Measurements from ENCODE around the gene FBXW8. TPM values are rescaled to one million over a fixed set of nuclear protein-coding genes. Genes with fewer than 3 reads are reported as not detected.

FBXW8 gene
- total and polyA plus RNA-seq, 2 donors (not counting 1 experiment from before 2014, with no cell fraction given), result 11.7 to 20.9 TPM

DNA sequence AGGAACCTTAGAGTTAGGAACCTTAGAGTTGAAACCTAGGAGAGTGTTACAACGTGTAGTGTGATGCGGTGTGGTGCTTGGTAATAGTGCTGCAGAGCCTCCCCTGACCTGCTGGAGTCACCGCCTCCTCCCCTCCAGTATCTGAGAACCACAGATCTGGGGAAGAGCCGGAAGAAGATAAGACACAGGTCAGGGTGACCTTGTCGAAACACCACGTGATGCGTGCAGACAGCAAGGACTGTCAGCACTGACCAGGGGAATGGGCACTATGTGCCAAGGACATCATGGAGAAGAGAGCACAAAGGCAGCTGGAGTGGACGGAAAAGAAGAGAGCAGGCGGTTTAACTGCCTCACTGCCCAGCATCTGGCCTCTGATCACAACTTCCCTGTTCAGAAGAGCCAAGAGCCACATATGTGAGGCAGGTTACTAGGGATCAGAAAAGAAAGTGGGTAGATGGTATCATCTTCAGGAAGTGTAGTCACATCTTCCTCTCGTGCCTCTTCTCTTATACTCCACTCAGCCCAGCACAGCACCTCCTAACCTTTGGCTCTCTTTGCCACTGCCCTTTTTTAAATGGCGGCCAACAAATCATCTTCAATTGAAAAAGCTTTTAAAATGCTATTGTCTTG is 94.8 kb downstream of the FBXW8 start:
- no peaks in the 10 kb centered on the region for H4K20me1 ChIP-seq (ENCODE audit: control insufficient read depth, extremely low read depth, insufficient read depth, low read length)
- no peak for DNase-seq (ENCODE audit: low read depth in 2 of 2)
- H3K9ac ChIP-seq (ENCODE audit: insufficient read depth, low read length), result no peak overlapping the region
- peaks cover 15% of the 10 kb centered on the region for H3K36me3 ChIP-seq (ENCODE audit: control insufficient read depth, insufficient read depth, low read length)
- no peak overlapping the region for H3K27ac ChIP-seq (ENCODE audit: insufficient read depth, low read length)
- H2AFZ ChIP-seq (ENCODE audit: low read length), result no peak overlapping the region
- no peaks in the 10 kb centered on the region for H3K79me2 ChIP-seq (ENCODE audit: control insufficient read depth, insufficient read depth, low read length)
- no peaks in the 10 kb centered on the region for H3K4me1 ChIP-seq (ENCODE audit: control insufficient read depth, extremely low read depth, insufficient read depth, low read length)
- TF ChIP-seq CTCF (conservative IDR thresholded peaks at IDR 0.05 in 1 of 2, IDR thresholded peaks at IDR 0.05 in 1 of 2; ENCODE audit: low read depth in 1 of 2, low read length in 2 of 2) (no peak), EZH2 (IDR thresholded peaks at IDR 0.05; ENCODE audit: low read length, missing control alignments) (no peak)
- H3K27me3 ChIP-seq (ENCODE audit: control insufficient read depth, insufficient read depth, low read length), result no peaks in the 10 kb centered on the region
- H3K4me3 ChIP-seq (replicated peaks in 1 of 4; ENCODE audit: control extremely low read depth in 1 of 4, insufficient read depth in 1 of 4, low read depth in 3 of 4, low read length in 4 of 4), result no peak overlapping the region
- H3K9me3 ChIP-seq (ENCODE audit: control insufficient read depth, insufficient read depth, low read depth, low read length), result no peaks in the 10 kb centered on the region
- no peak overlapping the region for H3K4me2 ChIP-seq (ENCODE audit: extremely low read depth, insufficient read depth, low read length)

- no peak for TF ChIP-seq CTCF (conservative IDR thresholded peaks at IDR 0.05 in 1 of 2, IDR thresholded peaks at IDR 0.05 in 1 of 2; ENCODE audit: low read depth in 1 of 2, low read length in 2 of 2)
- no peak for TF ChIP-seq EZH2 (IDR thresholded peaks at IDR 0.05; ENCODE audit: low read length, missing control alignments)
- Histone ChIP-seq H3K9ac (ENCODE audit: insufficient read depth, low read length) (no peak overlapping the region), H4K20me1 (ENCODE audit: control insufficient read depth, extremely low read depth, insufficient read depth, low read length) (no peaks in the 10 kb centered on the region), H3K27ac (ENCODE audit: insufficient read depth, low read length) (no peak overlapping the region), H3K9me3 (ENCODE audit: control insufficient read depth, insufficient read depth, low read depth, low read length) (no peaks in the 10 kb centered on the region), H3K4me1 (ENCODE audit: control insufficient read depth, extremely low read depth, insufficient read depth, low read length) (no peaks in the 10 kb centered on the region), H3K4me3 (replicated peaks in 1 of 4; ENCODE audit: control extremely low read depth in 1 of 4, insufficient read depth in 1 of 4, low read depth in 3 of 4, low read length in 4 of 4) (no peak overlapping the region), H3K4me2 (ENCODE audit: extremely low read depth, insufficient read depth, low read length) (no peak overlapping the region), H3K36me3 (ENCODE audit: control insufficient read depth, insufficient read depth, low read length) (peaks cover 16% of the 10 kb centered on the region), H2AFZ (ENCODE audit: low read length) (no peak overlapping the region), H3K79me2 (ENCODE audit: control insufficient read depth, insufficient read depth, low read length) (no peaks in the 10 kb centered on the region), H3K27me3 (ENCODE audit: control insufficient read depth, insufficient read depth, low read length) (no peaks in the 10 kb centered on the region)
- no peak for DNase-seq (ENCODE audit: low read depth in 2 of 2)
Measured at GRCh38 chr12:117006333-117006732, 95.6 kb downstream of the FBXW8 start.

DNA sequence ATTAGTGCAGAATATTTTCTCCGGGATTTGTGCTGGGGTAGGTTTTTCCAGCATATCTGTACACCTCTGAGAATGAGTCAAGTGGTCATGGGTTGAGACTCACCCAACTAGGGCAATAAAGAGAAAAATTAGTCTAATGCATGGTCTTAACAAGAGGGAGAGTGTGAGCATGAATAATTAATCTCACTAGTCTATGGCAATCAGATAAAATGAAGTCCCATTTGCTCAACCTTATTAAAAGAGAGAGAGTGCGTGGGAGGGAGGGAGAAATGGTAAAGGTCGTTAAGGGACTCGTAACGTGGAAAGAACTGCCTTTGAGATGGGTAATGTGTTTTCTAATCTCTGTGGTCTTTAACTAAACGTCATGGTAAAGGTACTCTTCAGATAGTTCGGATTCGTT is 96.8 kb downstream of the FBXW8 start:
- Histone ChIP-seq H3K36me3 (ENCODE audit: control insufficient read depth, insufficient read depth, low read length) (peaks cover 18% of the 10 kb centered on the region), H3K79me2 (ENCODE audit: control insufficient read depth, insufficient read depth, low read length) (no peaks in the 10 kb centered on the region), H3K4me1 (ENCODE audit: control insufficient read depth, extremely low read depth, insufficient read depth, low read length) (peaks cover 2% of the 10 kb centered on the region), H2AFZ (ENCODE audit: low read length) (no peak overlapping the region), H3K27me3 (ENCODE audit: control insufficient read depth, insufficient read depth, low read length) (no peaks in the 10 kb centered on the region), H4K20me1 (ENCODE audit: control insufficient read depth, extremely low read depth, insufficient read depth, low read length) (no peaks in the 10 kb centered on the region), H3K4me3 (replicated peaks in 1 of 4; ENCODE audit: control extremely low read depth in 1 of 4, insufficient read depth in 1 of 4, low read depth in 3 of 4, low read length in 4 of 4) (no peak overlapping the region), H3K9ac (ENCODE audit: insufficient read depth, low read length) (no peak overlapping the region), H3K27ac (ENCODE audit: insufficient read depth, low read length) (no peak overlapping the region), H3K4me2 (ENCODE audit: extremely low read depth, insufficient read depth, low read length) (no peak overlapping the region), H3K9me3 (ENCODE audit: control insufficient read depth, insufficient read depth, low read depth, low read length) (no peaks in the 10 kb centered on the region)
- TF ChIP-seq EZH2 (IDR thresholded peaks at IDR 0.05; ENCODE audit: low read length, missing control alignments) (no peak), CTCF (conservative IDR thresholded peaks at IDR 0.05 in 1 of 2, IDR thresholded peaks at IDR 0.05 in 1 of 2; ENCODE audit: low read depth in 1 of 2, low read length in 2 of 2) (no peak)
- DNase-seq (ENCODE audit: low read depth in 2 of 2), result no peak
